ENCODE data around the gene LIMS3.
"Not testable (repeated sequence)": the region's sequence is repeated elsewhere in the genome, so short reads cannot be mapped to it uniquely, and the experiment has no call there.

The LIMS3 gene

DNA sequence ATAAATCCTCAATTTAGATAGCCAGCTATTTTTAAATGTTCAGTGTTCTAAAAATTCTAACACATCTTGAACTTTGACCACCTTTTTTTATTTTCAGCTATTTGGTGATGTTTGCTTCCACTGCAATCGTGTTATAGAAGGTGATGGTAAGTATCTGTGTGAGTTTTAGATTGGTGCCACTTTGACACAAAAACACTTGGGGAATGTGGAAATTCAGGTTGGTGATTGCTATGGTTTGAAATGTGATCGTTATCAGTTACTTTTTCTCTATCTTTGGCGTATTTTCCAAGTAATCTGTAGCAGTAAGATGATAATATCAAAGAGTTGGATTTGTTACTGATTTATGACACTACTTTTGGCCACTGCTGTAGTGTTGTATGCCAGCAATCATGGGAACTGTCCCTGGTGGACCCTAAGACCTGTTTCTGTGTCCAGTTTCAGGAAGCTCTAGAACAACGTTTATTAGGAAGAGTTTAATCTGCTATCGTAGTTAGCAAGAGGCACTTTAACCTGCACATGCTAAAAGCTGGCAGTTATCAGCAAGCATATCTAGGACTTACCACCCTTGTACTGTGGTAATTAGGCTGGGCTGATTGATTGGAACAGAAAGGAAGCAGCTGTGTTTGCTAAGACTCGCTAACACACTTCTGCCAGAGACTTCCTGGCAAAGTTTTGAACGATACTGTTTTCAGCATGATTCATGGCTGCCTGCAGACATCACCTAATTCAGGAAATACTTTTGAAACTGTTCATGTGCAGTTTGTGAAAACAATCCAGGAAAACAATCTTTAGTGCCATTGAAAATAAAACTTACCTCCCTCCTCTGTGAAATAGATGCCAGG is 23.3 kb downstream of the LIMS3 start:
- not testable (repeated sequence) for FAIRE-seq; DNase-seq (ENCODE audit: insufficient read length)

DNA sequence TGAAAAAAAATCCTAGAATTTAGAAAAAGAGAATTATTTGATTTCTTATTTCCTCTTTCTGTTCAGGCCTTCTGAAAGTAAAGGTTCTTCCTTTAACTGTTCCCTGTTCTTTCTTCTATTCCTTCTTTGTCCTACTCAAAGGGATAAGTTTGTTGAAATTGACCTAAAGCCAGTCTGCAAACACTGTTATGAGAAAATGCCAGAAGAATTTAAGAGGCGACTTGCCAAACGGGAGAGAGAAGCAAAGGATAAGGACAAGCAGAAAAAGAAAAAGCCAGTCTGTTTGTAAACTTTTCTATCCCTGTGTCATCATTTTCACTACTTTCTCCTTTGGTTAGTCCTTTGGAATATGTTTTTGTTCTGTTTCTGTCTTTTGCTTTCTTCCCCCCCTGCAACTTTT is 26.0 kb downstream of the LIMS3 start:
- not testable (repeated sequence) for FAIRE-seq; DNase-seq (ENCODE audit: insufficient read length)

DNA sequence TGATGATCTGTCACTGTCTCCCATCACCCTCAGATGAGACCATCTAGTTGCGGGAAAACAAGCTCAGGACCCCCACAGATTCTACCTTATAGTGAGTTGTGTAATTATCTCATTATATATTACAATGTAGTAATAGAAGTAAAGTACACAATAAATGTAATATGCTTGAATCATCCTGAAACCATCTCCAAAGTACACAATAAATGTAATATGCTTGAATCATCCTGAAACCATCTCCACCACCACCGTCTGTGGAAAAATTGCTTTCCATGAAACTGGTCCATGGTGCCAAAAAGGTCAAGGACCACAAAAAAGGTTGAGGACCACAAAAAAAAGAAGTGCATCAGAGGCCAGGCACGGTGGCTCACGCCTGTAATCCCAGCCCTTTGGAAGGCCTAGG is 29.3 kb downstream of the LIMS3 start:
- FAIRE-seq; DNase-seq (ENCODE audit: insufficient read length): not testable (repeated sequence)

DNA sequence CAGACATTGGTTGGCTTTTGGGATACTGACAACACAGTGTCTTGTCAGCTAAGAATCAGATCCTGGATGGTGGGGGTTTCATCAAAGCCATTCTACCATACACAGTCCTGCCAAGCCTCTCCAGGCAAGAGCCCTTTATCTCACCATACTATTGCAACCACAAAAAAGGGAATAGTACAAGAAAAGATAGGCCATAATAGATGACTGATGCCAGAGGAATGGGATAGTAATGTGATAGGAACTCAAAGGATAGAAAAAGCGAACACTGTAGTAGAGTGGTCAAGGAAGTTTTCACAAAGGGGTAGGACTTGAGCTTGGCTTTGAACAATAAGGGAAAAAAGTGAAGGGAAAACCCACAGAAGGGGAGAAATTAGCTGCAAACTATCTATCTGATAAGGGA is 30.7 kb downstream of the LIMS3 start:
- not testable (repeated sequence) for FAIRE-seq; DNase-seq (ENCODE audit: insufficient read length)

DNA sequence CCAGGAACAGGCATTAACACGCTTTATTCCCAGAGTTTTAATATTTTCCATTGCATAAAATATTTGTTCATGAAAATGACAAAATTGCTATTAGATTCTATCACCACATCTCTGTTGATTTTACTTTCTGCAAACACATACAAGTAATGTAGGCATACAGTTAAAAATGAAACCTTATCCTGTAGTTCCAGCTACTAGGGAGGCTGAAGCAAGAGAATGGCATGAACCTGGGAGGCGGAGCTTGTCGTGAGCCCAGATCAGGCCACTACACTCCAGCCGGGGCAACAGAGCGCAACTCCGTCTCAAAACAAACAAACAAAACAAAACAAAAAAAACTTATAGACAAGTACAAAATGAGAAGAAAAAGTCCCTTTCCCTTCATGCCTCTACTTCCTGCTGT is 38.0 kb downstream of the LIMS3 start:
- FAIRE-seq; DNase-seq (ENCODE audit: insufficient read length): not testable (repeated sequence)

DNA sequence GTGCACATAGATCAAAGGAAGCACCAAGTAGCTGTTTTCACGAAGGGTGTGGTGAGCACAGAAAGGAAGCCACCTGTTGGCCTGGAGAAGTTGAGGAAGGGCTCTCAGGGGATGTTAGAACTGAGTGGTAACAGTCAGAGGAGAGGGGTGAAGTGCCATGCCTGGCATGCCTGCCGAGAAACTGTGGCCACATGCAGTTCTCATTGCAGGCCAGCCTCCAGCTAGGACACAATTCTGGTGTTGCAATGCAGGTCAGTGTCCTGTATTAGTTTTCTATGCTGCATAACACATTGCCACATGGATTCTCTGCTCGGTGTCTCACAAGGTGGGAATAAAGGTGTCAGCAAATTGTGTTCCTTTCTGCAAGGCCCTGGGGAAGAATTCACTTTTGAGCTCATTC is 46.9 kb downstream of the LIMS3 start:
- DNase-seq (ENCODE audit: insufficient read length); FAIRE-seq: not testable (repeated sequence)

DNA sequence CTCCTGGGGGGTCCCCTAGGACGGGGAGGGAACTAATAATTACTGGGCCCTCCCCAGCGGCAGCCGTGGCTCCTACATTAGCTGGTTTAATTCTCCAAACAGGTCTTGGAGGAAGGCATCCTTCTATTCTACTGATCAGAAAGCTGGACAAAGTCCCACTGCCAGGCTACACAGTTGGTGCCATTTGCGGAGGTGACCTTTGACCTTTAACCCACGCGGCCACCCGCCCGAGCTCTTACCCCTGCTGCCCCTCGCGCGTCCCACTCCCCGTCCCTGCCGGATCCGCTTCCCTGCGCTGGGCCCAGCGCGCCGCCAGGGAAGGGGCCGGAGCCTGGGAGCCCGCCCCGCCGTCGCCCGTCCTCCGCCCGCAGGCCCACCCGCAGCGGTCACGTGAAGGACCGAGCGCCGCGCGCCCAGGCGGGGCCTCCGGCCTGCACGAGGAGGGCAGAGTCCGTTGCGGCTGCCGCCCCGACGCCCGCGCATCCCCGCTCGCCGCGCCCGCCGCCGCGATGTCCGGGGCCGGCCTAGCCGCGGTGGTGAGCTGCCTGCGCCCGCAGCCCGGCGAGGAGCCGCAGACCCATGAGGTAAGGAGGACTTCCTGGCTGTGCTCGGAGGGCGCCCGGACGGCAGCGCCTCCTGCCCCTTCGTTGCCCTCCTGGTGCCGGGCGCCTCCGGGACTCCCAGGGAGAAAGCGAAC is 48.9 kb downstream of the LIMS3 start:
- not testable (repeated sequence) for FAIRE-seq; DNase-seq (ENCODE audit: insufficient read length)

DNA sequence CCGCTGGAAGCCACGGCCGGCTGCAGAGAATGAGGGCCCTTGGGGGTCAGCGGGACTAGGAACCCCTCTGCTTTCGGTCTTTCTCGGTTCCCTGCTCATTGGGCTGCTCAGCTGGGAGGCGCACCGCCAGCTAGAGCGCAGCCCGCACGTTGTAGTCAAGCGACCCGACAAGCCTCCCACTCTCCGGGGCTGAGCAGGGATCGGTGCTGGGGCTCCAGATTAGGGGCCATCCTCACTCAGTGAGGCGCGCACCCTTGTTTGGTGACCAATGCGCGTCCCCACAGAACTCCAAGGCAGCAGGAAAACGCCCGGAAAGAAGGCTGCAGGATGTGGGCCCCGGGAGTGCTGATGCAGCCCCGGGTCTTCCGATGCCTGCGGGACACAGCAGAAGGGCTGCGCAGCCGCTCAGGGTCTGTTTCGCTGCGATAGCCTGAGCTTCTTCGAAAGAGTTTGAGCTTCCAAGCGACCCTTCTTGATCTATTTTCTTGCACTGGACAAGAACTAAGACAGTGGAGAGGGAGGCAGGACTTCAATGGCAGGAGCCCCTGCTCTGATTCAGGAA is 49.6 kb downstream of the LIMS3 start:
- not testable (repeated sequence) for FAIRE-seq; DNase-seq (ENCODE audit: insufficient read length)

DNA sequence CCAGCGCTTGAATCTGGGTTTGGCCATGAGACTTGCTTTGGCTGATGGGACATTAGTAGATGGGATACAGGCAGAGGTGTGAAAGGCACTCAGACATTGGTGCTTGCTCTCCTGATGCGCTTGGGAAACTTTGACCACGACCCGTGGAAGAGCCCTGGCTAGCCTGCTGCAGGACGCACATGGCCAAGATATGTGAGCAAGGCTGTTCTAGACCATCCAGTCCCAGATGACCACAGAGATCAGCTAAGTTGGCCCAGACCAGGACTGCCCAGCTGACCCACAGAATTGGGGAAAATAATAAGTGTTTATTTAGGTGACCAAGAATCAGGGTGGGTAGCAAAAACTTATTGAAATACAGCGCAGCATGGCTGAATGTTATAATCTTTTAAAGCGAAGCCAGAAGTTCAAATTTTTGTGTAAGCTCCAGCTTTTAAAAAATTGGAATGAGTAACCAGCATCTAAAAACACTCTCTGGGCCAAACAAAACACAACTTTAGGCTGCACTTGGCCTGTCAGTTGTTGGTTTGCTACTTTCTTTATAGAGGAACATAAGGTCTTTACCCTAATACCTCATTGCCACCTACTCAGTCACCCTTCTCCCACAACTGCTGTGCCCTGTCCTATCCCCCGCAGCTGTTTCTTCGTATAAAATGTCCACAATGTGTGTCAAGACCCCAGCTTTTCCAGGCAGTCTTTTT is 51.8 kb downstream of the LIMS3 start:
- not testable (repeated sequence) for DNase-seq (ENCODE audit: insufficient read length); FAIRE-seq

DNA sequence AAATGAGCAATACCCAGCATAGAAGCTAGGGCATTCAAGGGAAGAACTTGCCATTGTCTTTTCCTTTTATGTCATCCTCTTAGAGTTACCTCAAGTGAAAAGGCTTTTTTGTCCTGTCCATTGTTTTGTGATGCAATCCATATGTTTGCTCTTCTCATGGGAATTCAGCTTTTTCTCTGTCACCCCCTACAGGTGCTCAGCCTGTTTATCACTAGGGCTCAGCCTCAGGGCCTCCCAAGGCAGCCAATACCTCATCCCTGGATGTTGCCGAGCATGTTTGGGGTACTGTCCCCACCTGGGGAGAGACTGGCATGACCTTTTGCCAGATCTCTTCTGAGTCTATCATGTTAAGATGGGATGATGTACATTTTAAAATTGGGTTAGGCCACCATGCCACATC is 65.5 kb downstream of the LIMS3 start:
- FAIRE-seq; DNase-seq (ENCODE audit: insufficient read length): not testable (repeated sequence)

DNA sequence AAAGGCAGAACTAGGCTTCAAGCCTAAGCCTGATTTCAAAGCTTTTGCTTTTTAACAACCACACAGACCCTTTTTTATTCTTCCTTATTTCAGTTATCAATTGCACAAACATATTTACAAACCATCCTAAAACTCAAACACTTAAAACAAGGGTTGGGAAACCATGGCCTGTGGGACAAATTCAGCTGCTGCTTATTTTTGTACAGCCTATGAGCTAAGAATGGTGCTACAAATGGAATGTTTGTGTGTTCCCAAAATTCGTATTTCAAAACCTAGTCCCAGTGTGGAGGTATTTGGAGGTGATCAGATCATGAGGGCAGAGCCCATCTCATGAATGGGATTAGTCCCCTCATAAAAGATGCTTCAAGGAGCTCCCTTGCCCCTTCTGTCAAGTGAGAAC is 67.0 kb downstream of the LIMS3 start:
- FAIRE-seq; DNase-seq (ENCODE audit: insufficient read length): not testable (repeated sequence)

DNA sequence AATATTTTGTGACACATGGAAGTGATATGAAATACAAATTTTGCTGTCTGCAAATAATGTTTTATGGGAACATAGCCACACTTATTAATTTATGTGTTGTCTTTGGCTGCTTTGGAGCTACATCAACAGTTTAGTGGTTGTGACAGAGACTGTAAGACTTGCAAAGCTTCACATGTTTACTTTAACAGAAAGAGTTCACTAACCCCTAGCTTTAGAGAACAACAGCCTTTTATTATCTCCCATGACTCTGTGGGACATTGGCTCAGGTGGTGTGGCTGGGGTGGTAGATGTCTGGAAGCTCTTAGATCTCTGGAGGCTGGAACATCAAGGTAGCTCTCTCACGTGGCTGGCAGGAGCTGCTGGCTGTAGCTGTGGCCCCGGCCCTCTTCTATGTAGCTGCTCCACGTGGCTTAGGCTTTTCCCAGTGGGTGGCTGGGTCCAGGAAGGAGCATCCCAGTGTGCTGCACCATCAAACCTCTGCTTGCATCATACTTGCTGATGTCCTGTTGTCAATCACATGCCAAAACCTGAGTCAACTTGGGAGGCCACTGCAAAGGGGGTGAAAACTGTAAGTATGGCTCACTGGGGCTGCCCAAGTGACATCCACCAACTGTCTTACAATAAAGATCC is 67.7 kb downstream of the LIMS3 start:
- DNase-seq (ENCODE audit: insufficient read length); FAIRE-seq: not testable (repeated sequence)

DNA sequence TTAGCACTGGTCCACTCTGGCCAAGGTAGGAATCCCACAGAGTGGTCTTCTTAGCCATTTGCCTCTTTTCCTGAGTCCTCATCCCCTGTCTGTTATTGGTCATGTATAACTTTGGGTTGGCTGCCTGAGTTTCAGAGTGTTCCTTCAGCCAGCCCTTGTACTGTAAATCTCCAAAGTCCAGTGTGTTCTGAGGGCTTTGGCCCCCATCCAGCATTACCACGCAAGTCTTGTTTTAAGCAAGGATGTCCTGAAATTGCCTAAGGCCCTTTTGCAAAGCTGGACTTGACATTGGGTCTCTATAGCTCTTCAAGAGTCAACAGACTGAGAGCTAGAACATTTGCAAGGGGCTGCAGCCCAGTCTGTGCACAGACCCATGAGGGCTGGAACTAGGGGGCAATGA is 68.4 kb downstream of the LIMS3 start:
- DNase-seq (ENCODE audit: insufficient read length); FAIRE-seq: not testable (repeated sequence)

DNA sequence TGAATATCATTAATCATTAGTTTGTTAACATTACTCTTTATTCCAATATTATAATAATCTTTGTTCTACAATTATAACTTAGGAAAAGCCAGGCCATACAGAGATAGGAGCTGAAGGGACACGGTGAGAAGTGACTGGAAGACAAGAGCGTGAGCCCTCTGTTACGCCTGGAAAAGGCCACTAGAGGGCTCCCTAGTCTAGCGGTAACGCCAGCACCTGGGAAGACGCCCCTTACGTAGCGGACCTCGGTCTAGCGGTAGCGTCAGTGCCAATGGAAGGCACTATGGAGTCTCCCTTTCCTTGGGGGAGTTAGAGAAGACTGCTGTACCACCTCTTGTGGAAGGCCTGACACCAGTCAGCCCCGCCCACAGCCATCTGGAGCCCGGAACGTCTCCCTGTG is 71.4 kb downstream of the LIMS3 start:
- not testable (repeated sequence) for DNase-seq (ENCODE audit: insufficient read length); FAIRE-seq

DNA sequence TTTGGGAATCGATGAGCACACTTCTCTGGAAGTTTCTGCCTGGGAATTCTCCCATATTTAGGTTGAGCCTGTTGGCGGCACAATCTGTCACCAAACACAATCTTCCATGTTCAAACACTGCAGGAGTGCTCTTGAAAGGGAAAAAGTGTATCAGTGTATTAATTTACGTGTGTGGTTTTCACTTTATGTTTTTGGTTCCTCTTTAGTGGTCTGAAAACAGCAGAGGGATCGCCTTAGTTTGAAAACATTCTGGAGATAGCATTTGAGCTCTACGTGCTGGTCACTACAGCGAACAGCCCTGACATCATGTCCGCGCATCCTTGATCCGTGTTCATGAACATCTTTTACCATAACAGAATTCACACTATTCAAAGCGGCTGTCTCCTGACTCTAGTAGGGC is 73.2 kb downstream of the LIMS3 start:
- FAIRE-seq; DNase-seq (ENCODE audit: insufficient read length): not testable (repeated sequence)
